Renal pelvis (tissue), 4 donors: ENCODE results near the gene IGFALS. TPM values are rescaled to one million over a fixed set of nuclear protein-coding genes. Genes with fewer than 3 reads are reported as not detected.

Experiments used
- DNase-seq: peaks from one replicate; pipeline ENCODE4 v3.0.0-alpha.2; 2013
- polyA plus RNA-seq, 3 donors: library from polyadenylated mRNA; unstranded; fragments of 120-200 nt; gene quantifications; one replicate each; pipeline ENCODE4 v1.2.1, GENCODE V29; 2013; ENCODE audit not compliant: insufficient read length in 3 of 3

The IGFALS gene
- polyA plus RNA-seq, 3 donors: 2.4 to 4.2 (median 3.9) TPM

- DNase-seq: no peak
Observed at GRCh38 chr16:1767116-1767994, 26.1 kb downstream of the IGFALS start.

GRCh38 chr16:1766701-1767100, 26.8 kb downstream of the IGFALS start:
- no peak for DNase-seq

GRCh38 chr16:1766231-1766630, 27.3 kb downstream of the IGFALS start:
- DNase-seq: no peak

- DNase-seq: no peak
Observed at GRCh38 chr16:1765826-1766225, 27.7 kb downstream of the IGFALS start.

GRCh38 chr16:1764971-1765370, 28.5 kb downstream of the IGFALS start:
- no peak for DNase-seq

GRCh38 chr16:1763521-1764511, 29.7 kb downstream of the IGFALS start:
- no peak for DNase-seq

DNA sequence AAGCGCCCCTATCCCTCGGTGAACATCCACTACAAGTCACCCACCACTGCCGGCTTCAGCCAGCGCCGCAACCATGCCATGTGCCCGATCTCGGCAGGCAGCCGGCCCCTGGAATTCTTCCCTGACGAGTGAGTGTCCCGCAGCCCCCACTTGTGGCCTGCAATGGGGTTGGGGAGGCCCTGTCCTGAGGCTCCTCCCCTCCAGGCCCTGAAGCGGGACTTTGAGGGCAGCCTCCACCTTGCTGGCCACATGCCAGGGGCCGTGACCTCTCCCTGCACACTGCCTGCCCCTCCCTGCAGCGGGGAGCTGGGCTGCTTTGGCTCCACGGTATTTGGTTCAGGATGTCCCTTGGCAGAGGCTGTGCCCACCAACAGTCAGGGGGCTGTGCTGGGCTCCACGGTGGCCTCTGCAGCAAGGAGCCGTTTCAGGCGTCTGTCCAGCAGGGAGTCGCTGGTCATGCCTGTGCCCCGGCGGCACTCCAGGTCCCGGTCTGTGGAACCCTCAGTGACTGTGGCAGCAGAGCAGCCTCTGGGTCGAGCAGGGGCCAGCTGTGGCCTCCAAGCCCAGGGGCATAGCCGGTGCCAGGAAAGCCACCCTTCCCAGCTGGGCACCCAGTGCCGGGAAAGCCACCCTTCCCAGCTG, 30.5 kb downstream of the IGFALS start:
- DNase-seq: no peak

DNA sequence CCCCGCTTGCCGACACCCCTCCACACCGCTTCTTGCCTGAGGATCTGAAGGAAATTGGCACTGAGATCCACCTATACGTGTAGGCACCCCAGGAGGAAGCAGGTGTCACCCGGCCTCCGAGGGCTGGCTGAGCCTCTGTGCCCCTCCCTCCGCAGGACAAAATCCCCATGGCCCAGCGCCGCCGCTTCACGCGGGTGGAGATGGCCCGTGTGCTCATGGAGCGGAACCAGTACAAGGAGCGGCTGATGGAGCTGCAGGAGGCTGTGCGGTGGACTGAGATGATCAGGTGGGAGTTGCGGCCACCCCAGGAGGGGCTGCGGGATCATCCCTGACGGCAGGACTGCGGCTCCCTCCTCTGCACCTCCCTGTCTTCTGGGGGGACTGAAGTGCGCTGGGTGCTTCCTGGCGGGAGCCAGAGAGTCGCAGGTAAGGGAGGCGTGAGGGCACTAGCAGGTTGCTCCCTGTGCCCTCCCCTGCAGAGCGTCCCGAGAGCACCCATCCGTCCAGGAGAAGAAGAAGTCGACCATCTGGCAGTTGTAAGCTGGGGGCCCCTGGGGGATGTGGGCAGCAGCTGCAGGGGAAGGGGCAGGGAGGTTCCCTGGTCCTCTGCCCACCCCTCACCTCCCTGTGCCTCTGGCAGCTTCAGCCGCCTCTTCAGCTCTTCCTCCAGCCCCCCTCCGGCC, 31.2 kb downstream of the IGFALS start:
- DNase-seq: no peak

- no peak for DNase-seq
Observed at GRCh38 chr16:1761751-1762150, 31.8 kb downstream of the IGFALS start.

DNA sequence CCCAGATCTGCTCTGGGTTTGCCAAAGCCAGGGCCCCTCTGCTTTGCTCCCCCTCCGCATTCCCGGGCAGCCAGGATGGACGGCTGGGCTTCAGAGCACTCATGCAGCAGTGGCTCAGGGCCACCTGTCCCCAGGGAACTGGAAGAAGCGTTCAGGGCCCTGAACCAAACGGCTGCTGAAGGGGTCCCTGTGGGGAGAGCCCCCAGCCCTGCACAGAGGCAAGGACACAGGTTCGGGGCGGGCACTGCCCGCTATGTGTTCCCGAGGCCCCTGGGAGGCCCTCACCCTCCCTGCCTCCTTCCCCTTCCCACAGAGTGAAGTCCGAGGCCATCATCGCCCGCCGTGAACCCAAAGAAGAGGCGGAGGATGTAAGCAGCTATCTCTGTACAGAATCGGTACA, 32.6 kb downstream of the IGFALS start:
- no peak for DNase-seq

DNA sequence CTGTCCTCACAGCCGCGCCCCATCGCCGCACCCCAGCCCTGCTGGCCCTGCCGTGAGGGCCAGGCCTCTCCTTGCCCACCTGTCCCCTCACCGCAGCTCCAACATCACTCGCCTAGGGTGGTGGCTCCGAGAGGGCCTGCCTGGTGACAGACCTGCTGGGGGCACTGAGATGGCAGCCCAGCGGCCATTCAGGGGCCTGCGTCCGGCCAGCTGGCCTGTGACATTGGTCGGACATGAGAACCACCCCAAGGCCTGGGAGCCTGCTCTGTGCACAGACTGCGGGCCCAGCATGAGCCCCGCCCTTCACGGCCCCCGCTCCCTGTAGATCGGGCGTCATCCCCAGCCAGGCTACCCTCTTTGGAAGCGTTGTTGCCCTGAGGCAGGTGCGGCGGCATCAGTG, 34.0 kb downstream of the IGFALS start:
- DNase-seq: no peak

GRCh38 chr16:1758923-1759322, 34.6 kb downstream of the IGFALS start:
- no peak for DNase-seq

DNA sequence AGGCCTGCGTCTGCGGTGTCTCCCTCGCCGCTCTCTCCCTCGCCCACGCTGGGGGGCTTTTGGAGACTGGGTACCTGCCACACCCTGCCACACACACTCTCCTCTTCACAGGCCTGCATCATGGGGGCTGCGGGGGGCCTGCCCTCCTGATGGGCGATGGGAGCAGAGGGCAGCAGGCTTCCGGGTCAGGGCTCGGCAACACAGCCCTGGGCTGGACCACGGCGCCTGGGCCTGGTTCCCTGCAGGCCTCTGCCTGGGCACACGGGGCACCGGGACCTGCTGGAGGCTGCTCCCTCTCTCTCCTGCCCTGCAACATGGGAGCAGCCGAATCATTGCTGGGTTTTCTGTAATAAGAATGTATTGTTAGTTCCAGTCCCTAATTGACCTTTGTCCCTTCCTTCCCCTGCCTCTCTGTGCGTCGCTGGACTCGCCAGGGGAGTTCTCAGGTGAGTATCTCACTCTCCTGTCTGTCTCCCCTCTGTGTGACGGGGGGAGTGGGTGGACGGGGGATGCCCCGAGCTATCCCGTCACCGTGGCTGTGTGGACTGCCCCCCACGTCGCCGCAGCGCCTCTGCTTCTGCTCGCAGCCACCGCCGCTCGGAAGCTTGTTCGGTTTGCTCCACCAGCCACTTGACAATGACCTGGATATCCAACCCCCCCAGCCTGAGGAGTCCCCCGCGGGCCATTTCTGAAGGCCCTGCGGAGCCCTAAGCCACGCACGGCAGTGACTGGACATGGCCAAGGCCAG, 35.6 kb downstream of the IGFALS start:
- DNase-seq: no peak

GRCh38 chr16:1754204-1754603, 39.3 kb downstream of the IGFALS start:
- DNase-seq: no peak

DNA sequence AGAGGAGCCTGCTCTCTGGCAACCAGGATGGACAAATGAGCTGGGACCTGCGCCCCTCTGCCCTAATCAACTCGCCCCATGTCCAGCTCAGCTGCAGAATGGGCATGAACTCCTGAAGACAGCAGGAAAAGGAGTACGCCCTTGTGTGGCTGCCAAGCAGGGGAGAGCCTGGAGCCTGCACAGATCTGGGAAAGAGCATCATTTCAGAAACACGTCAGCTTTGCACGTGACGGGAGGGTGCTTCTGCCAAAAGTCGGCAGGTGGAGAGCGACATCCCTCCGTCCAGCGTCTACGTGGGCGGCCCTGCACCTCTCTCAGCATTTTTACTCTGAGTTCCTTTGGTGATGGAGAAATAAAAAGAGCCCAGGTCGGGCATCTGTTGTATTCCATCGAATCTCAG, 40.7 kb downstream of the IGFALS start:
- no peak for DNase-seq

DNA sequence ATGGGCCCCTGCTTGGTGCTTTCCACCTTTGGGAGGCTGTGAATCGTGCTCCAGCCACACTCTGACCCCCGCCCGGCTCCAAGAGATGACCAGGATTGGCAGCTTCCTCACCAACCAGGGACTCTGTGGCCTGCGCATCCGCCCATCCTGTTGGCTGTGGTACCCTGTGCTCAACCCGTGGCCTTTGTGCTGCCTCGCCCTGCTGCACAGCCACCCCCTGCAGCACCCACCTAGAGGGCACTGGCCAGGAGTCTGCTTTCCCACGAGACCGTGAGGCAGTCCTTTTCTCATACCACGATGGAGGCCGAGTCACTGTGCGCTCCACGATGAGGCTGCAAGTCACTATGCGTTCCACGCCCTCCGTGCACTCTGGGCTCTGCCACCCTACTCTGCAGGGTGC, 41.6 kb downstream of the IGFALS start:
- no peak for DNase-seq

DNA sequence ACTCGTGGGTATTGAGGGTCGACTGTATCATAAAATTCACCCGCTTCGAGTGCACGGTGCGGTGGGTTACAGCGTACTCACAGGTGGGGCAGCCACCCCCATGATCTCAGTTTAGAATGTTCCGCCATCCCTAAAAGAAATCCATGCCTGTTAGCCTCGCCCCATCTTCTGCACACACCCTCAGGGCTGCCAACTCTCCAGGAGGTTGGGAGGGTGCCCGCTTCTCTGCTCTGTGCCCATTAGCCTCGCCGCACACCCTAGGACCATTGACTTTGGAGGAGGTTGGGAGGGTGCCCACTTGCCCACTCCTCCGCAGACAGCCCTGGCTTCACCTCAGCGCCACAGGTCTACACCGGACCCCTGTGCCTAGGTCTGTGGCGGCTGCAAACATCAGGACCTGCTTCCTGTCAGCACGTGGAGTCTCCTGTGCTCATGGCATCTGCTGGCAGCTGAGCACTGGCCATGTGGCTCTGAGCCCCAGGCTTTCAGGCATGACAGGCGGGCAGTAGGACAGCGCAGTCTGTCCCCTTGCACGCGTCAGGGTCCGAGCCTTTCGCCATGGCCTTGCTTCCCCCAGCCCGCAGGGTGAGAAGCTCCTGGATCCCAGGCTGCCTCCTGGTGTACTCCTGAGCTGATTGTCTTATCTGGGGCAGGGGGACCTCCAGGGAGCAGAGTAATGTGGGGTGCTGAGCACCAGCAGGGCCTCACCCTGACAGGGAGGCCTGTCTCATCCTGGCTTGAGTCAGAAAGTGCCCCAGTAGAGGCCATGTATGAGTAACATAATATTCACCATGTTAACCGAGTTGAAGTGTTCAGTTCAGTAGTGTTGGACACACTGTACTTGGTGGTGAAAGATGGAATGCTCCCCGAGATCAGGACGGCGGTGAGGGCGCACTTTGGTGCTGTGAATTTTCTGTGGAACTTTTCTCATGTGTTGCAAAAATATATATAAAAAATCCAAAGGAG, 44.1 kb downstream of the IGFALS start:
- DNase-seq: no peak

DNA sequence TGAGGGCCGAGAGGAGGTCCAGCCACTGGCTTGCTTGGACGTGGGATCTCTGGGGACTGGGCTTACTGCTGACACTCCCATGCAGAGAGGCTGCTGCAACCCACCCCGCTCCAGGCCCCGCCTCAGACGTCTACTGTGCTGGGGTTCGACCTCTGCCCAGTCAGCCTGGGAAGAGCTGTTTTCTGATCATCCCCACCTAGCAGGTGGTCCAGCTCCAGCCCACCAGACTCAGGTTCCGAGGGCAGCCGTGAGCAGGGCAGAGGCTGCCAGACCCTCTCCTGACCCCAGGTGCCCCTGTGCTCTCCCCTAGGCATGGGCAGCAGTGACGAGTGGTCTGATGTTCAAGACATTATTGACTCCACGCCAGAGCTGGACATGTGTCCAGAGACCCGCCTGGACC, 45.6 kb downstream of the IGFALS start:
- no peak for DNase-seq

DNA sequence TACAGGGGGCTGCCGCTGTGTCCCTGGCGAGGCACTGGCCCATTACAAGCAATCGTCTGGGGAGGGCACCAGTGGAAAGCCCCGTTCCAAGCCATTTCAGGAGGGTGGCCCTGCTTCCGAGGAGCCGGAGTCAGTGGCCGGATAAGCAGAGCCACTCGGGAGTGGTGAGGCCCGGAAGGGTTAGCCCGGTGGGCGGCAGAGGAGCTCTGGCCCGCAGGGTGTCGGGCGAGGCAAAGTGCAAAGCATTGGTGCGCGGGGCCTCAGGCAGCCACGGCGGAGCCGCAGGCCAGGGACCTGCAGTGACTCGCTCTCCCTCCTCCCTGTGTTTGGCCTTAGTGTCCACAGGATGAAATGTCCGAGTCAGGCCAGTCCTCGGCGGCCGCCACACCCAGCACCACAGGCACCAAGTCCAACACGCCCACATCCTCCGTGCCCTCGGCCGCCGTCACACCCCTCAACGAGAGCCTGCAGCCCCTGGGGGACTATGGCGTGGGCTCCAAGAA, 46.8 kb downstream of the IGFALS start:
- no peak for DNase-seq
